H4 (cell line): ENCODE data around the gene C19orf25. TPM values are rescaled to one million over a fixed set of nuclear protein-coding genes. Genes with fewer than 3 reads are reported as not detected.

Experiments used
- DNase-seq: peaks from one replicate; pipeline ENCODE4 v3.0.0-alpha.2; 2015; ENCODE audit warnings: low spot score
- total RNA-seq: library from RNA; depleted of rRNA; stranded (reverse); fragments of >200 nt; shearing (Covaris generic); gene quantifications from 2 replicates; pipeline ENCODE4 v1.2.3, GENCODE V29; 2014; rRNA removed

C19orf25 gene
- total RNA-seq, 1 experiment from 2014 or later: 10.5 TPM

- DNase-seq: no peak
Measured at GRCh38 chr19:1433119-1434039, 45.6 kb downstream of the C19orf25 start.

GRCh38 chr19:1432507-1432887 lies 46.5 kb downstream of the C19orf25 start:
- no peak for DNase-seq

GRCh38 chr19:1431759-1432506 lies 47.1 kb downstream of the C19orf25 start:
- DNase-seq: no peak

- no peak for DNase-seq
Measured at GRCh38 chr19:1430246-1430645, 48.8 kb downstream of the C19orf25 start.

GRCh38 chr19:1429750-1430149 lies 49.3 kb downstream of the C19orf25 start:
- no peak for DNase-seq

- no peak for DNase-seq
Measured at GRCh38 chr19:1428738-1429391, 50.1 kb downstream of the C19orf25 start.

GRCh38 chr19:1427221-1427920 lies 51.6 kb downstream of the C19orf25 start:
- no peak for DNase-seq

GRCh38 chr19:1426736-1427135 lies 52.3 kb downstream of the C19orf25 start:
- no peak for DNase-seq

- no peak for DNase-seq
Measured at GRCh38 chr19:1425902-1426301, 53.1 kb downstream of the C19orf25 start.

GRCh38 chr19:1425102-1425837 lies 53.7 kb downstream of the C19orf25 start:
- no peak for DNase-seq

- no peak for DNase-seq
Measured at GRCh38 chr19:1424192-1424955, 54.6 kb downstream of the C19orf25 start.

- no peak for DNase-seq
Measured at GRCh38 chr19:1423436-1424191, 55.4 kb downstream of the C19orf25 start.

Other genes with a start within 250 kb of the C19orf25 start
- 0.37 and 1.2 TPM in 2 replicates for gene CBARP, start 241.2 kb downstream of the C19orf25 start, total RNA-seq
- 34.9 and 37.0 TPM in 2 replicates for gene ATP5F1D, start 237.5 kb downstream of the C19orf25 start, total RNA-seq
- gene MIDN, start 230.6 kb downstream of the C19orf25 start, total RNA-seq: 2.4 and 4.2 TPM in 2 replicates
- 196 and 197 TPM in 2 replicates for gene CIRBP, start 209.9 kb downstream of the C19orf25 start, total RNA-seq
- gene FAM174C, start 203.7 kb downstream of the C19orf25 start, total RNA-seq: 49.8 and 59.5 TPM in 2 replicates
- gene EFNA2, start 193.3 kb downstream of the C19orf25 start, total RNA-seq: 1.0 and 3.3 TPM in 2 replicates
- 67.9 and 87.2 TPM in 2 replicates for gene NDUFS7, start 95.3 kb downstream of the C19orf25 start, total RNA-seq
- gene GAMT, start 77.7 kb downstream of the C19orf25 start, total RNA-seq: 15.5 and 18.9 TPM in 2 replicates
- 47.6 and 59.4 TPM in 2 replicates for gene DAZAP1, start 71.6 kb downstream of the C19orf25 start, total RNA-seq
- 1,025 and 1,178 TPM in 2 replicates for gene RPS15, start 40.8 kb downstream of the C19orf25 start, total RNA-seq
- gene APC2, start 29.1 kb downstream of the C19orf25 start, total RNA-seq: 0.02 and 1.5 TPM in 2 replicates
- gene PCSK4, start 11.1 kb upstream of the C19orf25 start, total RNA-seq: 0.31 TPM in 1 of 2 replicates, not detected in the other
- 0.92 and 1.2 TPM in 2 replicates for gene REEP6, start 12.0 kb upstream of the C19orf25 start, total RNA-seq
- gene ADAMTSL5, start 33.8 kb upstream of the C19orf25 start, total RNA-seq: 0.72 and 1.8 TPM in 2 replicates
- gene PLK5, start 44.9 kb upstream of the C19orf25 start, total RNA-seq: not detected in 2 replicates
- gene MEX3D, start 89.1 kb upstream of the C19orf25 start, total RNA-seq: 5.7 and 10.6 TPM in 2 replicates
- 45.8 and 64.9 TPM in 2 replicates for gene MBD3, start 113.7 kb upstream of the C19orf25 start, total RNA-seq
- gene UQCR11, start 126.2 kb upstream of the C19orf25 start, total RNA-seq: 42.2 and 49.7 TPM in 2 replicates
- 36.1 and 37.4 TPM in 2 replicates for gene TCF3, start 173.4 kb upstream of the C19orf25 start, total RNA-seq